GM23248 (cell line): Measurements from ENCODE around the gene HOXA1. TPM values are rescaled to one million over a fixed set of nuclear protein-coding genes. Genes with fewer than 3 reads are reported as not detected.

Experiments
- DNase-seq: peaks from one replicate; pipeline ENCODE4 v3.0.0-alpha.2; 2015
- H2AFZ ChIP-seq: fragments of 200-600 bp; sonication (generic); 2 replicates; pipeline ENCODE4 v1.6.1; 2016; ENCODE audit warnings: antibody characterized with exemption
- H3F3A ChIP-seq: fragments of 200-600 bp; sonication (generic); 2 replicates; pipeline ENCODE4 v1.6.1; 2016; ENCODE audit warnings: mild to moderate bottlenecking, antibody characterized with exemption, mixed run types; ENCODE audit not compliant: insufficient read depth
- H3K27ac ChIP-seq: fragments of 200-600 bp; sonication (generic); 2 replicates; pipeline ENCODE4 v1.5.1; 2016; ENCODE audit warnings: mild to moderate bottlenecking
- H3K27me3 ChIP-seq: fragments of 200-600 bp; sonication (generic); replicated peaks from 2 replicates; pipeline ENCODE4 v1.6.1; 2016; ENCODE audit warnings: mild to moderate bottlenecking; ENCODE audit not compliant: insufficient read depth
- H3K36me3 ChIP-seq: fragments of 200-600 bp; sonication (generic); 2 replicates; pipeline ENCODE4 v1.6.1; 2016; ENCODE audit warnings: low read depth, mild to moderate bottlenecking
- H3K4me1 ChIP-seq: fragments of 200-600 bp; sonication (generic); 2 replicates; pipeline ENCODE4 v1.6.1; 2016; ENCODE audit warnings: mild to moderate bottlenecking; ENCODE audit not compliant: insufficient read depth
- H3K4me2 ChIP-seq: fragments of 200-600 bp; sonication (generic); one replicate; pipeline ENCODE4 v1.6.1; 2016; ENCODE audit warnings: mild to moderate bottlenecking; ENCODE audit not compliant: unreplicated experiment
- H3K4me3 ChIP-seq: fragments of 200-600 bp; sonication (generic); 2 replicates; pipeline ENCODE4 v1.5.1; 2016; ENCODE audit warnings: mild to moderate bottlenecking
- H3K79me2 ChIP-seq: fragments of 200-600 bp; sonication (generic); 2 replicates; pipeline ENCODE4 v1.6.1; 2016; ENCODE audit warnings: mild to moderate bottlenecking; ENCODE audit not compliant: insufficient read depth
- H3K9ac ChIP-seq: fragments of 200-600 bp; sonication (generic); 2 replicates; pipeline ENCODE4 v1.6.1; 2016; ENCODE audit warnings: mild to moderate bottlenecking
- H3K9me2 ChIP-seq: fragments of 200-600 bp; sonication (generic); 2 replicates; pipeline ENCODE4 v1.6.1; 2016; ENCODE audit warnings: mixed run types, mild to moderate bottlenecking, moderate library complexity; ENCODE audit not compliant: insufficient read depth
- H3K9me3 ChIP-seq: fragments of 200-600 bp; sonication (generic); one replicate; pipeline ENCODE4 v1.6.1; 2017; ENCODE audit warnings: low read depth
- H4K20me1 ChIP-seq: fragments of 200-600 bp; sonication (generic); 2 replicates; pipeline ENCODE4 v1.6.0; 2016; ENCODE audit not compliant: insufficient read depth
- EZH2 ChIP-seq: fragments of 200-600 bp; sonication (generic); IDR thresholded peaks from 2 replicates; pipeline ENCODE4 v1.6.1; 2018; ENCODE audit warnings: antibody characterized with exemption, mild to moderate bottlenecking; ENCODE audit not compliant: insufficient read depth, poor library complexity, severe bottlenecking
- EZH2phosphoT487 ChIP-seq: fragments of 200-600 bp; sonication (generic); IDR thresholded peaks from 2 replicates; pipeline ENCODE4 v1.6.1; 2018; ENCODE audit warnings: antibody characterized with exemption, moderate library complexity, mild to moderate bottlenecking, low read depth; ENCODE audit not compliant: insufficient read depth
- WGBS, 2 experiments: methylation state at CpG; one replicate each; pipeline ENCODE4 v1.1.6; 2015 to 2017; ENCODE audit warnings: low lambda C conversion rate in 2 of 2, low coverage in 1 of 2; ENCODE audit errors: missing lambda C conversion rate in 2 of 2; 5-methylcytosine and 5-hydroxymethylcytosine counted together
- in situ Hi-C: fragments of 300-500 bp; cut with MboI; formaldehyde crosslinking; loops from 2 replicates; pipeline ENCODE4 v1.15.0; 2020
- polyA plus RNA-seq: library from polyadenylated mRNA; unstranded; fragments of >200 nt; fragmentation: Nextera tagmentation; extraction: Ambion mirVana; gene quantifications from 2 replicates; pipeline ENCODE4 v1.2.1, GENCODE V29; 2016
- total RNA-seq: library from RNA; depleted of rRNA; stranded (reverse); fragments of >200 nt; shearing (Covaris generic); gene quantifications from 2 replicates; pipeline ENCODE4 v1.2.3, GENCODE V29; 2014

HOXA1 gene
- total and polyA plus RNA-seq, 2 experiments from 2014 or later = 0.97 to 1.8 TPM

DNA sequence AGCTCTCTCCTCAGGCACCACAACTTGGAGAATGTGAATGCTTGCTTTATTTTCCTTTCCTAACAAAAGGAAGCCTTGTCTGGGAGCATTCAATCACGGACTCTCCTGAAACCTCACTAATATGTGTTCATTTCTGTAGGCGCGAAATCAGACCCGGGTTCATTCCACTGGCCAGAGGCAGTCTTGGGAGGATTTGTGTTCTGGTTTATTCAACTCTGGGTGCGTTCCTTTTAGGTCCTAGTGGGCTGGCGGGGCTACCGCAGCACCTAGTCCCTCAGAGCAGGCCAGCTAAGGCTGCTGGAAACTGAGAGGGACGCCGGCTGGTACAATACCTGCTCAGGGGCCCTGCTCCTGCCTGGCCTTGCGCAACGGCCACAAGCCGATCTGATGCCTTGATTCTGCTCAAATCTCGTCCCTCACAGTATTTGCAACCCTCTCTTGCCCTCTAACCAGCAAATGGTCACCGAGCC is 27.2 kb upstream of the HOXA1 start:
- H3K79me2 ChIP-seq = peaks cover 8% of the 10 kb centered on the region
- WGBS, 2 experiments = 89% methylated on average over 14 of the region's 14 CpGs
- no peaks in the 10 kb centered on the region for H3K36me3 ChIP-seq
- H2AFZ ChIP-seq = no peak overlapping the region
- H3K4me1 ChIP-seq = no peaks in the 10 kb centered on the region
- H3K27ac ChIP-seq = no peak overlapping the region
- no peak overlapping the region for H3K4me2 ChIP-seq
- H3F3A ChIP-seq = no peaks in the 10 kb centered on the region
- H3K9me2 ChIP-seq = no peaks in the 10 kb centered on the region
- no peak for DNase-seq
- in situ Hi-C loops = no loop called here
- H4K20me1 ChIP-seq = no peaks in the 10 kb centered on the region
- H3K9me3 ChIP-seq = no peaks in the 10 kb centered on the region
- TF ChIP-seq EZH2 (no peak), EZH2phosphoT487 (no peak)
- H3K9ac ChIP-seq = no peak overlapping the region
- no peaks in the 10 kb centered on the region for H3K27me3 ChIP-seq
- H3K4me3 ChIP-seq = no peak overlapping the region

DNA sequence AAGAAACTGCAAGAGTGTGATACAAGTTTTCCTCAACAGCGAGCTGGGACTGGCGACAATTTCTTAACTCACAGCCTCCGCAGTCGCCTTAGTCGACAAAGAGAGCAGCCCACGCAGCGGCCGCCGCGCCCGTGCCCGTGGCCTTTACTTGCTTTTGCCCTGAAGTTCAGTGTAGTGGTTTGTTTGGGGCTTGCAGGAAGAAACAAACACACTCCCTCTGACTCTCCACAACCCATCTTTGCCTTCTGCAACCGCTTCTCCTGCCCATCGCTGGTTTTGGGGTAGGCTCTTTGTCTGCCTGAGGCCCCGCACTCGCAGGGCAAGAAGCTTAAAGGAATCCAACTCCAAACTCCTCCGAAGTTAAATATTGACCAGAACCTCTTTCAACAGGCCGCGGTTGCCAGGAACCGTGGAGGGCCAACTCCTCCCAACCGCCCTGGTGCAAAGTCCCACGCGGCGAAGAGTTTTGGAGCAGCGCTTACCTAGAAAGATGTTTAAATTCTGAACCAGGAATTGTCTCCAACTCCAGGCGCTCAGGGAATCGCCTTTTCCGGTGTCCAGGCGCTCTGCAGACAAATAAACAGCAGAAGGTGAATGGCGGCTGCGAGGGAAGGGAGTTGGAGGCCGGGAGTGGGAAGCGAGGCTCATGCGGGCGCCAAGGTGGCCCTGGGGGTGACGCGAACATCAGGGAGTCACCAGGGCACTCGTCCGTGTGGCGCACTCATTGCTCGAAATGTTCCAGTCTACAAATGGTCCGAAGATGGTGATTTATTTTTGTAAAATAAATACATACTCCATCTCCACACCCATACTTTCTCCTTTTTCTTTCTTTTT is 26.5 kb upstream of the HOXA1 start:
- Histone ChIP-seq H4K20me1 (no peaks in the 10 kb centered on the region), H3K27ac (no peak overlapping the region), H3K4me3 (no peak overlapping the region), H2AFZ (no peak overlapping the region), H3K4me2 (no peak overlapping the region), H3K9ac (no peak overlapping the region), H3K79me2 (peaks cover under 1% of the 10 kb centered on the region; the same call in 1 of the 2 replicates), H3K4me1 (no peaks in the 10 kb centered on the region), H3K9me3 (no peaks in the 10 kb centered on the region), H3K27me3 (no peaks in the 10 kb centered on the region), H3K9me2 (no peaks in the 10 kb centered on the region), H3K36me3 (no peaks in the 10 kb centered on the region), H3F3A (no peaks in the 10 kb centered on the region)
- in situ Hi-C loops = no loop called here
- TF ChIP-seq EZH2 (no peak), EZH2phosphoT487 (no peak)
- no peak for DNase-seq
- 95% methylated on average over 41 to 42 of the region's 42 CpGs for WGBS, 2 experiments

DNA sequence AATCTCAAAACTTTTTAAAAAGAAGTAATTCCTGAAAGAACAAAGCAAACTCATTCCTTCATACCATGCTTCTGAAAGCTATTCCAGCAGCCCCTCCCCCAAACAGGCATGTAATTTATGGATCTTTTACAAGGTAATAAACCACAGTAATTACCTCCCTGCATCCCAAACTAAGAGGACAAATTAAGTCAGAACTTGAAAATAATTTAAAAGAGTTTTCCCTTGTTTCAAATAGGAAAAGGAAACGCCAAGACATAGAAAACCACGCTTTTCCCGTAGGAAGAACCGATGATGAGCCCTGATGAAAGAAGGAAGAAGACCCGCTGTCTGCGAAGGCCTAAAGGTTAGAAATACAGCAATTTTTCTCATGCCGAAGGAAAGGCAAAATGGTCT is 25.9 kb upstream of the HOXA1 start:
- DNase-seq = no peak
- H3K36me3 ChIP-seq = no peaks in the 10 kb centered on the region
- no peaks in the 10 kb centered on the region for H3K9me3 ChIP-seq
- H3K4me3 ChIP-seq = no peak overlapping the region
- H3K9ac ChIP-seq = no peak overlapping the region
- H3K4me2 ChIP-seq = no peak overlapping the region
- H3K9me2 ChIP-seq = no peaks in the 10 kb centered on the region
- H3K4me1 ChIP-seq = no peaks in the 10 kb centered on the region
- TF ChIP-seq EZH2phosphoT487 (no peak), EZH2 (no peak)
- no peaks in the 10 kb centered on the region for H3K27me3 ChIP-seq
- H3F3A ChIP-seq = no peaks in the 10 kb centered on the region
- in situ Hi-C loops = no loop called here
- H4K20me1 ChIP-seq = no peaks in the 10 kb centered on the region
- no peaks in the 10 kb centered on the region for H3K79me2 ChIP-seq
- WGBS, 2 experiments = 97 to 99% methylated on average over 7 of the region's 7 CpGs
- no peak overlapping the region for H3K27ac ChIP-seq
- no peak overlapping the region for H2AFZ ChIP-seq

DNA sequence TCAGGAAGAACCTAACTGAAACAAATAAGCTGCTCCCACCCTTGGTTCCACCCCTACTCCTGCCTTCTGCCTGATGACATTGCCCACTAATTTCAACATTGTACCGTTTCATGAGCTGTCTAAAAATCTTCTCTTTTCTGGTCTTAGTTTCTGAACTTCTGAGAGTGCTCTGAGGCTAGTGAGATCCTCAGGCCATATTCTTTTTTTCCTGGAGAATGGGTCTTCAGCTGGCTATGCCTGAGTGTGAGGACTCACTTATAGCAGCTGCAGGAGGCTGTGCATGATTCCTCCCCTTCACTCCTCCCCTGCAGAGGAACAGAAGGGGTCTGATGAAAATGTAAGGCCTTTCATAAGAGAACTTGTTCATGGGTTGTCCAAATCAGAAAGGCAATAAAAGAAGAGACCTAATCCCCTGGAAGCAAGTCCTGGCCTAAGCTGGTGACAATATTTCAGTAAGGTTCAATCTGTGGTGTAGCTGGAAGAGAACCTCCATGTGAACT is 23.7 kb upstream of the HOXA1 start:
- H3K27ac ChIP-seq = no peak overlapping the region
- no peaks in the 10 kb centered on the region for H3K9me3 ChIP-seq
- no peaks in the 10 kb centered on the region for H3K4me1 ChIP-seq
- no peak overlapping the region for H3K9ac ChIP-seq
- no peak for TF ChIP-seq EZH2
- no peak for TF ChIP-seq EZH2phosphoT487
- no peaks in the 10 kb centered on the region for H3K9me2 ChIP-seq
- H3K27me3 ChIP-seq = no peaks in the 10 kb centered on the region
- in situ Hi-C loops = no loop called here
- DNase-seq = no peak
- 86 to 88% methylated on average over 1 of the region's 1 CpG for WGBS, 2 experiments
- H4K20me1 ChIP-seq = no peaks in the 10 kb centered on the region
- H3K79me2 ChIP-seq = no peaks in the 10 kb centered on the region
- no peaks in the 10 kb centered on the region for H3K36me3 ChIP-seq
- H2AFZ ChIP-seq = no peak overlapping the region
- no peak overlapping the region for H3K4me3 ChIP-seq
- H3F3A ChIP-seq = no peaks in the 10 kb centered on the region
- no peak overlapping the region for H3K4me2 ChIP-seq
